HG02840 (cell line): ENCODE results near the gene STRBP.

Source experiments
- ATAC-seq: cut with Tn5 transposase; IDR thresholded peaks from one replicate; pipeline ENCODE4 v1.9.1; 2021; ENCODE audit warnings: mild to moderate bottlenecking, moderate library complexity, moderate number of reproducible peaks; ENCODE audit not compliant: unreplicated experiment, low FRiP score

The STRBP gene

DNA sequence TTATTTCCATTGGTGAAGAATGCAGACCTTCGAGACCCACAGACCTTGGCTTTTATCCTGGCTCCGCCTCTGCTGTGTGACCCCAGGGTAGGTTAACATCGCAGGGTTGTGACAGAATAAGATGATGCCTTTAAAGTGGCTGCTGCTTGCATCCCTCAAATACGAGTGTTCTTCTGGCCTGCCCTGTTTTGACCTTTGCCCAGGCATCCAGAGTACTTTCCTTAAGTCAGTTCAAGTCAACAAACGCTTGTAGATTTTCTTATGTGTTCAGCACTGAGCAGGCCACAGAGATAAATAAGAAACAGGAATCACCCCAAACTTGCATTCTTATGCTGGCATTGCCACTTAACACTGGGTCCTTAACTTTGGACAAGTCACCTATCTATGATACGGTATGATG, 184.7 kb downstream of the STRBP start:
- ATAC-seq, result no peak

DNA sequence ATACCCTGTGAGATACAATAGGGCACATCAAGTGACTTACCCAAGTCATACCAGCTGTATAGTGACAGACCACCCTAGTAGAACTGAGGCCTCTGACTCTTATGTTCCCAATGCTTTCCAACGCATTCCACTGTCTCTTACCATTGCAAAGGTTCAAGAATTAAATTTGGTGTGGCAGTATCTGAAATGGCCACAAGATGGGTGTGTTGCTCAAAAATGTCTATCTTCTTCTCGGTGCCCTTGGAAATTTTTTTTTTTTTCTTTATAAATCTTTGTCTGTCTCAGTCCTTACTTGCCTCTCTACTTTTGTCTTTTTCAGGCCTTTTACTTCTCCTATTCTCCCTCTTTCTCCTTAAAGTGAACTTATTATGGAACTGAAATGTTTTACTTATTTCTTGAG, 186.6 kb downstream of the STRBP start:
- ATAC-seq, result no peak

DNA sequence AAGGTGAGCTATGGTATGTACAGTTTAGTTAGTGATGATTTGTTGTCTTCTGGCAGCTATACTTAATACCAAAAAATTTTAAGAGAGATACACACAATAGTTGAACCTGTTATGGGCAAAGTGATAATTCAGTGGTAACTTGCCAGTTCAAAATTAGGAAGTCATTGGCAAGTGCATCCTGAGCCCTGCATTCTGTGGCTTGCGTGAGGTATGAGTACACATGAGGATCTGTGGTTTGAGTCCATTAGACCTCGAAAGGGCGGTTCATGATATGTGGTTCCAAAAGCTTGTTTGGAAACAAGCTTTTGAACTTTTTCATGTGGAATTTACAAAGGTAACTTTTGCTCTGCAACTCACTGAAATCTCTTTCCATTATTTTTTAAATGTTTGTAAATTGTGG, 187.9 kb downstream of the STRBP start:
- no peak for ATAC-seq

DNA sequence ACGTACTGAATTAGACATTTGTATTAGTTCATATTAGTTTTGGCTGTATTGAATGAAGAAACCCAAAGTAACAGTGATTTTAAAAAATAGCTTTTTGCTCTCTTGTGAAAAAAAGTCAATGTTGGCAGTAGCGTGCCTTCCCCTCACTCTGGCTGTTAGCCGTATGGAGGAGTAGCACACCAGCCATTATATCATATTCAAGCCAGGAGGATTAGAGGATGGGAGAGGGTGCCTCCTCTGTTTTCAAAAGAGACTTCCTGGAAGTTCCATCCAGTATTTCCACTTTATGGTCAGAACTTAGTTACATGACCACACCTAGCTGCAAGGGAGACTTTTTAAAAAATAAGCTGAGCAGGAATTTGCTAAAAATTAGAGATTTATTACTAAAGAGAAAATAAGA, 193.8 kb downstream of the STRBP start:
- no peak for ATAC-seq

DNA sequence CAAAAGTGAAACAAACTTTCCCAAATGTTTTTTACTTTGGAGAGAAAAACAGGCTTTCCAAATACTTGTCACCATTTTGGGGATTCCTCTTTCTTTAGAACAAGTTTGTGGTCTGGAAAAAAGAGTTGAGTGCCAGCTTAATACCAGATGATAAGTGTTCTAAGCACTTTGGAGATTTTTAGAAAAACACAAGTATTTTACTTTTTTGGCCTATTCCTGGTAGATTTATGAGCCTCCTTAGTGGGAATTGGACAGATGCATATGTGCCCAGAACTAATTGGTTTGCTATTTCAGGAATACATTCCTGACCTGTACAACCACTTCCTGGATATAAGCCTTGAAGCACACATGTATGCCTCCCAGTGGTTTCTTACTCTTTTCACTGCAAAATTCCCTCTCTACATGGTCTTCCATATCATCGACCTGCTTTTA, 194.4 kb downstream of the STRBP start:
- no peak for ATAC-seq

DNA sequence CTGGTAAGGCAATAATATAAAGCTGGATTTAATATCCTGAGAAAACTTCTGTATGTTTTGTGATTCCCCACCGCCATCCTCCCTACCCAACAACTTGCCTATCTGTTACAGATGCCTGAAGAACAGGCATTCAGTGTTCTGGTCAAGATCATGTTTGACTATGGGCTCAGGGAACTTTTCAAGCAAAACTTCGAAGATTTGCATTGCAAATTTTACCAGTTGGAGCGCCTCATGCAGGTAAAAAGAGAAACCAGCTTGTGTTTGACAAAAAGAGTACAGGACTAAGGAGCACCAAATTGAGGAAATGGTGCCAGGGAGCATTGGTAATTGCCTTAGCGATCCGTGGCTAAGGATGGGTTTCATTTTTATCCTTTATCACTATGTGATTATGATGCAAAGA, 194.9 kb downstream of the STRBP start:
- ATAC-seq, result no peak

DNA sequence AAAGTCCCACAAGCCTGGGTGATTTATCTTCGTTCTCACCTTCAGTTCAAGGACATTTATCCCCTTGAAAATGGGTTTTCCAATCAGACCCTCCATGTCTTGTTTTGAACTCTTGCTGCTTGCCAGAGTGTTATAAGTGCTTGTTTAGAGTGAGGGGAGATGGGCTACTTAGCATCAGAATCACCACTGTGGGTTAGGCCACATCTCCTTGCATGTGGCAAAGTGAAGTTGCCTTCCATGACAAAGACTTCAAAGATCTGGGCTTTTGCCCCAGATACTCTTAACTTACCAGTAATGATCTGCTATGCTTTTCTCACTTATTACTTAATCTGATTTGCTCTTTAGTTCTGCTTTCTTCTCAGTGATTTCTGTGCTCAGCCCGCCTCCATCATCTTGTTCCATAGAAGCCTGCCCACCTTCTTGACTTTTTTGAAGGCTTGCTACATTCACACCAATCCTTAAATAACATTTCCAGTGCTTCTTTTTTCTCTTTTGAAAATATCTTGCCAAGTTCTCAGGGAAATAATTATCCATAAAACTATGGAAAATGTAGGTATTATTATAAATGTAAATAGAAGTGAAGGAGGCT, 195.9 kb downstream of the STRBP start:
- ATAC-seq, result no peak
